OCI-LY1 (cell line): ENCODE data around the gene MADD.

Source experiments
- H2AFZ ChIP-seq: fragments of 200-600 bp; sonication (generic), shearing (Covaris generic); 2 replicates; pipeline ENCODE4 v1.6.0; 2014; ENCODE audit warnings: antibody characterized with exemption, mild to moderate bottlenecking, low read length
- H3F3A ChIP-seq: fragments of 200-600 bp; sonication (generic), shearing (Covaris generic); 2 replicates; pipeline ENCODE4 v1.6.0; 2014; ENCODE audit warnings: mild to moderate bottlenecking, antibody characterized with exemption, low read length, moderate library complexity; ENCODE audit not compliant: insufficient read depth
- H3K27ac ChIP-seq: fragments of 200-600 bp; sonication (generic); 2 replicates; pipeline ENCODE4 v1.5.1; 2014; ENCODE audit warnings: low read length, mixed run types, mild to moderate bottlenecking, low read depth; ENCODE audit not compliant: poor library complexity, severe bottlenecking
- H3K27me3 ChIP-seq: fragments of 200-600 bp; sonication (generic); 2 replicates; pipeline ENCODE4 v1.6.0; 2014; ENCODE audit warnings: antibody characterized with exemption, mild to moderate bottlenecking, low read length, moderate library complexity; ENCODE audit not compliant: insufficient read depth
- H3K36me3 ChIP-seq: fragments of 200-600 bp; sonication (generic); 2 replicates; pipeline ENCODE4 v1.6.1; 2014; ENCODE audit warnings: mild to moderate bottlenecking, antibody characterized with exemption, low read length, moderate library complexity, mixed read lengths; ENCODE audit not compliant: insufficient read depth
- H3K4me1 ChIP-seq: fragments of 200-600 bp; sonication (generic); 2 replicates; pipeline ENCODE4 v1.5.1; 2014; ENCODE audit warnings: mild to moderate bottlenecking, low read length, moderate library complexity; ENCODE audit not compliant: insufficient read depth, severe bottlenecking
- H3K4me2 ChIP-seq: fragments of 200-600 bp; sonication (generic), shearing (Covaris generic); 2 replicates; pipeline ENCODE4 v1.6.1; 2014; ENCODE audit warnings: low read length
- H3K4me3 ChIP-seq: fragments of 200-600 bp; sonication (generic); 2 replicates; pipeline ENCODE4 v1.5.1; 2014; ENCODE audit warnings: low read length, low read depth, mild to moderate bottlenecking, mixed read lengths; ENCODE audit not compliant: poor library complexity, severe bottlenecking
- H3K79me2 ChIP-seq: fragments of 200-600 bp; shearing (Covaris generic); 2 replicates; pipeline ENCODE4 v1.6.1; 2016; ENCODE audit warnings: mixed run types, low read length, mixed read lengths; ENCODE audit not compliant: insufficient read depth
- H3K9ac ChIP-seq: fragments of 200-600 bp; sonication (generic), shearing (Covaris generic); 2 replicates; pipeline ENCODE4 v1.6.1; 2014; ENCODE audit warnings: mild to moderate bottlenecking, low read length, mixed read lengths
- H3K9me2 ChIP-seq: fragments of 200-600 bp; sonication (generic), shearing (Covaris generic); 2 replicates; pipeline ENCODE4 v1.6.1; 2014; ENCODE audit warnings: low read depth, mild to moderate bottlenecking, low read length, mixed read lengths
- H3K9me3 ChIP-seq: fragments of 200-600 bp; shearing (Covaris generic); 2 replicates; pipeline ENCODE4 v1.6.1; 2014; ENCODE audit warnings: low read length, mixed read lengths
- H4K20me1 ChIP-seq: fragments of 200-600 bp; sonication (generic), shearing (Covaris generic); 2 replicates; pipeline ENCODE4 v1.6.0; 2016; ENCODE audit warnings: mild to moderate bottlenecking, low read length; ENCODE audit not compliant: insufficient read depth
- CTCF ChIP-seq: fragments of 200-600 bp; sonication (generic), shearing (Covaris generic); IDR thresholded peaks from 2 replicates; pipeline ENCODE4 v1.5.1; 2017; ENCODE audit warnings: mild to moderate bottlenecking, antibody characterized with exemption, low read length, moderate library complexity, mixed read lengths
- EZH2 ChIP-seq: fragments of 200-600 bp; sonication (generic), shearing (Covaris generic); IDR thresholded peaks from 2 replicates; pipeline ENCODE4 v1.8.0; 2017; ENCODE audit warnings: borderline replicate concordance, mixed run types, mild to moderate bottlenecking, antibody characterized with exemption, low read length, moderate library complexity, mixed read lengths

The MADD gene

DNA sequence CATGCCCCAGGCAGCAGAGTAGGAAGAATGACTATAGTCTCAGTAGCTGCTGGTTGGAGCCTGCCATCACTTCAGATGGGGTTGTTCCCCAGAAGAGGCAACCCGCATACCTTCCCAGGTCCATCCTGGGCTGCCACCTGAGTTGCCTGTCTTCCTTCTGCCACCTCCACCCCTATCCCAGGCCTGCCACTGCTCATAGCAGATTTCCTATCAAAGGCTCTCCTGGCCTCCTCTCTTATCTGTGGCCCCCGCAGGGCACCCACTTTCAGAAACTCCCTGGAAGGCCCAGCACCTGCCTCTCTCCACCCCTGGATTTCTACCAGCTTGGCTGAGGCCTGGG is 12.8 kb upstream of the MADD start:
- Histone ChIP-seq H3F3A (no peaks in the 10 kb centered on the region), H3K27me3 (peaks cover 4% of the 10 kb centered on the region; the same call in 1 of the 2 replicates), H3K36me3 (no peaks in the 10 kb centered on the region), H3K27ac (no peak overlapping the region), H3K79me2 (no peaks in the 10 kb centered on the region), H4K20me1 (no peaks in the 10 kb centered on the region), H3K9me2 (no peaks in the 10 kb centered on the region), H3K4me3 (no peak overlapping the region), H3K9me3 (no peaks in the 10 kb centered on the region), H3K4me2 (no peak overlapping the region), H3K4me1 (no peaks in the 10 kb centered on the region), H3K9ac (no peak overlapping the region), H2AFZ (no peak overlapping the region)
- no peak for TF ChIP-seq EZH2
- no peak for TF ChIP-seq CTCF

DNA sequence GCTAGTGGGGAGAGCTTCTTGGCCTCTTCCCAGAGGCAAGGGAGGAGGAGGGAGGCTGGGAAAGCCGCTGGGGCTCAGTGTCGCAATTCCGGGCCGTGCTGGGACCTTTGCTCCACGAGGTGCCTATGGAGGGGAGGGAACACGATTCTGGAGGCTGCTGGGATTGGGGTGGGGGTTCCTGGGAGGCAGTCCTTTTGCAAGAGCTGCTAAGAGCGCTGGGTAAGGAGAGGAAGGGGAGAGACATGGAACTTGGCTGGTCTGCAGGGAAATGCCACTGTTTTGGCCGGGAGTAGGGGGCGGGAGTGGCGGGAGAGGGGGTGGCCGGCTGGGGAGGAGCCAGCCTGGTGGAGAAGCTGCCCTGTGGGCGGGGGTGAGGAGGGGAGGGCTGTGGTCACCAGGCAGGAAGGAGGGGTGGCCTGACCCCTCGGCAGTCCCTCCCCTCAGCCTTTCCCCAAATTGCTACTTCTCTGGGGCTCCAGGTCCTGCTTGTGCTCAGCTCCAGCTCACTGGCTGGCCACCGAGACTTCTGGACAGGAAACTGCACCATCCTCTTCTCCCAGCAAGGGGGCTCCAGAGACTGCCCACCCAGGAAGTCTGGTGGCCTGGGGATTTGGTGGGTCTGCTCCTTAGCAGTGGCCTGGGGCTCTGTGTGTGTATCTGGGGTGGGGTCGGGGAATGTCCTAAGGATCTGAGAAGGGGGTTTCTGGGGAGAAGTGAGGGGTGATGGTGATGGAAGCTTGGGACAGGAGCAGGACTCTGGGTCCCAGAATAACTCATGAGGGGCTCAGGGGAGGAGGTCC is 12.2 kb upstream of the MADD start, which contains the start of gene NR1H3:
TSS of gene NR1H3 (plus strand) at position 480 of the 800 bp plus-strand sequence. CDS start 1,221 bp downstream, outside the sequence.
- peak; percentile 37; the same call in 1 of the 2 replicates for TF ChIP-seq CTCF
- TF ChIP-seq EZH2, result no peak
- H3K4me3 ChIP-seq, result no peak within 1 kb of the TSS
- H3K4me2 ChIP-seq, result no peak within 1 kb of the TSS
- H3K4me1 ChIP-seq, result no peaks in the 10 kb centered on the region
- H3K27ac ChIP-seq, result no peak within 1 kb of the TSS
- H3K36me3 ChIP-seq, result no peaks in the 10 kb centered on the region
- H3F3A ChIP-seq, result no peaks in the 10 kb centered on the region
- H3K9ac ChIP-seq, result no peak within 1 kb of the TSS
- no peaks in the 10 kb centered on the region for H3K9me2 ChIP-seq
- no peak within 1 kb of the TSS for H2AFZ ChIP-seq
- H3K9me3 ChIP-seq, result no peaks in the 10 kb centered on the region
- H3K79me2 ChIP-seq, result no peaks in the 10 kb centered on the region
- no peaks in the 10 kb centered on the region for H4K20me1 ChIP-seq
- peaks cover 4% of the 10 kb centered on the region; the same call in 1 of the 2 replicates for H3K27me3 ChIP-seq

- Histone ChIP-seq H3K4me3 (no peak overlapping the region), H2AFZ (no peak overlapping the region), H3K79me2 (no peaks in the 10 kb centered on the region), H3K9me3 (no peaks in the 10 kb centered on the region), H3K9me2 (no peaks in the 10 kb centered on the region), H3K9ac (no peak overlapping the region), H3K36me3 (no peaks in the 10 kb centered on the region), H3K4me2 (no peak overlapping the region), H3K27me3 (peaks cover 4% of the 10 kb centered on the region; the same call in 1 of the 2 replicates), H3K4me1 (no peaks in the 10 kb centered on the region), H4K20me1 (no peaks in the 10 kb centered on the region), H3K27ac (no peak overlapping the region), H3F3A (no peaks in the 10 kb centered on the region)
- no peak for TF ChIP-seq EZH2
- TF ChIP-seq CTCF, result no peak
Observed at GRCh38 chr11:47258317-47258902, 11.5 kb upstream of the MADD start.
